SK-N-SH treated with all-trans-retinoic acid at 6 μM for 48 hours (cell line): Measurements from ENCODE around the gene EFEMP1.

Source experiments
- ATAC-seq: fragments of 200-7000 bp; cut with Tn5 transposase; 3 replicates; pipeline ENCODE4 v1.9.1; 2020; ENCODE audit warnings: mild to moderate bottlenecking, moderate library complexity
- ARNTL ChIP-seq: fragments of 450-650 bp; formaldehyde crosslinking; IDR thresholded peaks from 2 replicates; pipeline ENCODE4 v1.5.0; 2020; ENCODE audit warnings: low read depth, mild to moderate bottlenecking, moderate library complexity, borderline replicate concordance
- BACH2 ChIP-seq: fragments of 250-450 bp; sonication (Bioruptor Pico); IDR thresholded peaks from 2 replicates; pipeline ENCODE4 v1.9.0; 2021; ENCODE audit warnings: mild to moderate bottlenecking, borderline replicate concordance
- ISL1 ChIP-seq: fragments of 250-450 bp; sonication (Bioruptor Pico); IDR thresholded peaks from 2 replicates; pipeline ENCODE4 v2.1.2; 2022; ENCODE audit warnings: mild to moderate bottlenecking, moderate library complexity
- OSR1 ChIP-seq: fragments of 250-450 bp; sonication (Bioruptor Pico); IDR thresholded peaks from 2 replicates; pipeline ENCODE4 v1.8.0; 2022; ENCODE audit warnings: moderate library complexity, mild to moderate bottlenecking, inconsistent platforms
- PPARA ChIP-seq: fragments of 250-450 bp; sonication (Bioruptor Pico); IDR thresholded peaks from 2 replicates; pipeline ENCODE4 v1.5.0; 2020; ENCODE audit warnings: mild to moderate bottlenecking, borderline replicate concordance
- RARB ChIP-seq: fragments of 250-450 bp; sonication (Bioruptor Pico); IDR thresholded peaks from 2 replicates; pipeline ENCODE4 v1.8.0; 2021; ENCODE audit warnings: mild to moderate bottlenecking, moderate library complexity
- SNAI2 ChIP-seq: fragments of 250-450 bp; sonication (Bioruptor Pico); IDR thresholded peaks from 2 replicates; pipeline ENCODE4 v1.5.0; 2020; ENCODE audit warnings: mild to moderate bottlenecking, moderate library complexity
- TCF4 ChIP-seq: fragments of 250-450 bp; sonication (Bioruptor Pico); IDR thresholded peaks from 2 replicates; pipeline ENCODE4 v1.8.0; 2021; ENCODE audit warnings: mild to moderate bottlenecking, moderate library complexity, borderline replicate concordance
- TOX ChIP-seq: fragments of 250-450 bp; sonication (Bioruptor Pico); IDR thresholded peaks from 2 replicates; pipeline ENCODE4 v1.8.0; 2021; ENCODE audit warnings: mild to moderate bottlenecking, moderate library complexity, borderline replicate concordance
- ZNF565 ChIP-seq: fragments of 450-650 bp; formaldehyde crosslinking; conservative IDR thresholded peaks from 2 replicates; pipeline ENCODE4 v1.5.0; 2020; ENCODE audit warnings: low read depth, mild to moderate bottlenecking, moderate library complexity
- ZNF70 ChIP-seq: fragments of 450-650 bp; formaldehyde crosslinking; IDR thresholded peaks from 2 replicates; pipeline ENCODE4 v1.5.0; 2020; ENCODE audit warnings: mild to moderate bottlenecking, moderate library complexity
- ZNF8 ChIP-seq: fragments of 450-650 bp; formaldehyde crosslinking; IDR thresholded peaks from 2 replicates; pipeline ENCODE4 v1.5.0; 2020; ENCODE audit warnings: mild to moderate bottlenecking, moderate library complexity
- TF ChIP-seq, protein P1 (sequence below): fragments of 250-450 bp; sonication (Bioruptor Pico); IDR thresholded peaks from 2 replicates; pipeline ENCODE4 v1.8.0; 2020; ENCODE audit warnings: mild to moderate bottlenecking, moderate library complexity, borderline replicate concordance
- TF ChIP-seq, protein P2 (sequence below): fragments of 250-450 bp; sonication (Bioruptor Pico); IDR thresholded peaks from 2 replicates; pipeline ENCODE4 v1.5.1; 2021; ENCODE audit warnings: mild to moderate bottlenecking, moderate library complexity
- TF ChIP-seq, protein P3 (sequence below): fragments of 250-450 bp; sonication (Bioruptor Pico); IDR thresholded peaks from 2 replicates; pipeline ENCODE4 v1.8.0; 2021; ENCODE audit warnings: low read depth, mild to moderate bottlenecking, moderate library complexity, borderline replicate concordance
- TF ChIP-seq, protein P4 (sequence below): fragments of 250-450 bp; sonication (Bioruptor Pico); IDR thresholded peaks from 2 replicates; pipeline ENCODE4 v1.5.0; 2020; ENCODE audit warnings: mild to moderate bottlenecking, moderate library complexity
- TF ChIP-seq, protein P5 (sequence below): fragments of 250-450 bp; sonication (Bioruptor Pico); IDR thresholded peaks from 2 replicates; pipeline ENCODE4 v1.5.1; 2020; ENCODE audit warnings: low read depth, mild to moderate bottlenecking, moderate library complexity

The EFEMP1 gene

DNA sequence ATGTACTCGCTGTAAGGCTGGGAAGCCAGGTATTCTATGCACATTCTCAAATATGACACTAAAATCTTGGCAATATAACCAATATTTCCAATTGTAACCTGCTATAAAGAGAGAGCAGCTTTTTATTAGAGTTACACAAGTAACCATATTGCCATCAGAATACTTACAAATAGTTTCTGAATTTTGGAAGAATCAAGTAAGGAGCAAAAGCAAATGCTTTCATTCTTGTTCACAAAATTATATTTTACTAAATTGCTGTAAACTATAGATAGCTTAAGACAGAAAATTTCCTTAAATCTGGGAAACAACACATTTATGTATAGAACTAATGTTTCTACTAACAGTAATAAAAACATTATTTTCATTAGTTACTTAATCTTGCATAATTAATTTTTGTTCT, 77.2 kb downstream of the EFEMP1 start:
- no peak for TF ChIP-seq ZNF565 (CRISPR knock-in tag)
- TF ChIP-seq TCF4 = no peak
- TF ChIP-seq, protein P1, sequence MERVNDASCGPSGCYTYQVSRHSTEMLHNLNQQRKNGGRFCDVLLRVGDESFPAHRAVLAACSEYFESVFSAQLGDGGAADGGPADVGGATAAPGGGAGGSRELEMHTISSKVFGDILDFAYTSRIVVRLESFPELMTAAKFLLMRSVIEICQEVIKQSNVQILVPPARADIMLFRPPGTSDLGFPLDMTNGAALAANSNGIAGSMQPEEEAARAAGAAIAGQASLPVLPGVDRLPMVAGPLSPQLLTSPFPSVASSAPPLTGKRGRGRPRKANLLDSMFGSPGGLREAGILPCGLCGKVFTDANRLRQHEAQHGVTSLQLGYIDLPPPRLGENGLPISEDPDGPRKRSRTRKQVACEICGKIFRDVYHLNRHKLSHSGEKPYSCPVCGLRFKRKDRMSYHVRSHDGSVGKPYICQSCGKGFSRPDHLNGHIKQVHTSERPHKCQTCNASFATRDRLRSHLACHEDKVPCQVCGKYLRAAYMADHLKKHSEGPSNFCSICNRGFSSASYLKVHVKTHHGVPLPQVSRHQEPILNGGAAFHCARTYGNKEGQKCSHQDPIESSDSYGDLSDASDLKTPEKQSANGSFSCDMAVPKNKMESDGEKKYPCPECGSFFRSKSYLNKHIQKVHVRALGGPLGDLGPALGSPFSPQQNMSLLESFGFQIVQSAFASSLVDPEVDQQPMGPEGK (CRISPR knock-in tag) = no peak
- no peak for TF ChIP-seq ZNF8 (CRISPR knock-in tag)
- TF ChIP-seq, protein P2, sequence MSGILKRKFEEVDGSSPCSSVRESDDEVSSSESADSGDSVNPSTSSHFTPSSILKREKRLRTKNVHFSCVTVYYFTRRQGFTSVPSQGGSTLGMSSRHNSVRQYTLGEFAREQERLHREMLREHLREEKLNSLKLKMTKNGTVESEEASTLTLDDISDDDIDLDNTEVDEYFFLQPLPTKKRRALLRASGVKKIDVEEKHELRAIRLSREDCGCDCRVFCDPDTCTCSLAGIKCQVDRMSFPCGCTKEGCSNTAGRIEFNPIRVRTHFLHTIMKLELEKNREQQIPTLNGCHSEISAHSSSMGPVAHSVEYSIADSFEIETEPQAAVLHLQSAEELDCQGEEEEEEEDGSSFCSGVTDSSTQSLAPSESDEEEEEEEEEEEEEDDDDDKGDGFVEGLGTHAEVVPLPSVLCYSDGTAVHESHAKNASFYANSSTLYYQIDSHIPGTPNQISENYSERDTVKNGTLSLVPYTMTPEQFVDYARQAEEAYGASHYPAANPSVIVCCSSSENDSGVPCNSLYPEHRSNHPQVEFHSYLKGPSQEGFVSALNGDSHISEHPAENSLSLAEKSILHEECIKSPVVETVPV (CRISPR knock-in tag) = no peak
- no peak for TF ChIP-seq RARB (CRISPR knock-in tag)
- TF ChIP-seq PPARA = no peak
- TF ChIP-seq, protein P3, sequence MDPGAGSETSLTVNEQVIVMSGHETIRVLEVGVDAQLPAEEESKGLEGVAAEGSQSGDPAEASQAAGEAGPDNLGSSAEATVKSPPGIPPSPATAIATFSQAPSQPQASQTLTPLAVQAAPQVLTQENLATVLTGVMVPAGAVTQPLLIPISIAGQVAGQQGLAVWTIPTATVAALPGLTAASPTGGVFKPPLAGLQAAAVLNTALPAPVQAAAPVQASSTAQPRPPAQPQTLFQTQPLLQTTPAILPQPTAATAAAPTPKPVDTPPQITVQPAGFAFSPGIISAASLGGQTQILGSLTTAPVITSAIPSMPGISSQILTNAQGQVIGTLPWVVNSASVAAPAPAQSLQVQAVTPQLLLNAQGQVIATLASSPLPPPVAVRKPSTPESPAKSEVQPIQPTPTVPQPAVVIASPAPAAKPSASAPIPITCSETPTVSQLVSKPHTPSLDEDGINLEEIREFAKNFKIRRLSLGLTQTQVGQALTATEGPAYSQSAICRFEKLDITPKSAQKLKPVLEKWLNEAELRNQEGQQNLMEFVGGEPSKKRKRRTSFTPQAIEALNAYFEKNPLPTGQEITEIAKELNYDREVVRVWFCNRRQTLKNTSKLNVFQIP (CRISPR knock-in tag) = no peak
- TF ChIP-seq ZNF70 (CRISPR knock-in tag) = no peak
- TF ChIP-seq, protein P4, sequence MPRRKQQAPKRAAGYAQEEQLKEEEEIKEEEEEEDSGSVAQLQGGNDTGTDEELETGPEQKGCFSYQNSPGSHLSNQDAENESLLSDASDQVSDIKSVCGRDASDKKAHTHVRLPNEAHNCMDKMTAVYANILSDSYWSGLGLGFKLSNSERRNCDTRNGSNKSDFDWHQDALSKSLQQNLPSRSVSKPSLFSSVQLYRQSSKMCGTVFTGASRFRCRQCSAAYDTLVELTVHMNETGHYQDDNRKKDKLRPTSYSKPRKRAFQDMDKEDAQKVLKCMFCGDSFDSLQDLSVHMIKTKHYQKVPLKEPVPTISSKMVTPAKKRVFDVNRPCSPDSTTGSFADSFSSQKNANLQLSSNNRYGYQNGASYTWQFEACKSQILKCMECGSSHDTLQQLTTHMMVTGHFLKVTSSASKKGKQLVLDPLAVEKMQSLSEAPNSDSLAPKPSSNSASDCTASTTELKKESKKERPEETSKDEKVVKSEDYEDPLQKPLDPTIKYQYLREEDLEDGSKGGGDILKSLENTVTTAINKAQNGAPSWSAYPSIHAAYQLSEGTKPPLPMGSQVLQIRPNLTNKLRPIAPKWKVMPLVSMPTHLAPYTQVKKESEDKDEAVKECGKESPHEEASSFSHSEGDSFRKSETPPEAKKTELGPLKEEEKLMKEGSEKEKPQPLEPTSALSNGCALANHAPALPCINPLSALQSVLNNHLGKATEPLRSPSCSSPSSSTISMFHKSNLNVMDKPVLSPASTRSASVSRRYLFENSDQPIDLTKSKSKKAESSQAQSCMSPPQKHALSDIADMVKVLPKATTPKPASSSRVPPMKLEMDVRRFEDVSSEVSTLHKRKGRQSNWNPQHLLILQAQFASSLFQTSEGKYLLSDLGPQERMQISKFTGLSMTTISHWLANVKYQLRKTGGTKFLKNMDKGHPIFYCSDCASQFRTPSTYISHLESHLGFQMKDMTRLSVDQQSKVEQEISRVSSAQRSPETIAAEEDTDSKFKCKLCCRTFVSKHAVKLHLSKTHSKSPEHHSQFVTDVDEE = no peak
- no peak for TF ChIP-seq TOX
- TF ChIP-seq, protein P5, sequence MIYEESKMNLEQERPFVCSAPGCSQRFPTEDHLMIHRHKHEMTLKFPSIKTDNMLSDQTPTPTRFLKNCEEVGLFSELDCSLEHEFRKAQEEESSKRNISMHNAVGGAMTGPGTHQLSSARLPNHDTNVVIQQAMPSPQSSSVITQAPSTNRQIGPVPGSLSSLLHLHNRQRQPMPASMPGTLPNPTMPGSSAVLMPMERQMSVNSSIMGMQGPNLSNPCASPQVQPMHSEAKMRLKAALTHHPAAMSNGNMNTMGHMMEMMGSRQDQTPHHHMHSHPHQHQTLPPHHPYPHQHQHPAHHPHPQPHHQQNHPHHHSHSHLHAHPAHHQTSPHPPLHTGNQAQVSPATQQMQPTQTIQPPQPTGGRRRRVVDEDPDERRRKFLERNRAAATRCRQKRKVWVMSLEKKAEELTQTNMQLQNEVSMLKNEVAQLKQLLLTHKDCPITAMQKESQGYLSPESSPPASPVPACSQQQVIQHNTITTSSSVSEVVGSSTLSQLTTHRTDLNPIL = no peak
- TF ChIP-seq SNAI2 (CRISPR knock-in tag) = no peak
- TF ChIP-seq, all 23 proteins: peak for 0

DNA sequence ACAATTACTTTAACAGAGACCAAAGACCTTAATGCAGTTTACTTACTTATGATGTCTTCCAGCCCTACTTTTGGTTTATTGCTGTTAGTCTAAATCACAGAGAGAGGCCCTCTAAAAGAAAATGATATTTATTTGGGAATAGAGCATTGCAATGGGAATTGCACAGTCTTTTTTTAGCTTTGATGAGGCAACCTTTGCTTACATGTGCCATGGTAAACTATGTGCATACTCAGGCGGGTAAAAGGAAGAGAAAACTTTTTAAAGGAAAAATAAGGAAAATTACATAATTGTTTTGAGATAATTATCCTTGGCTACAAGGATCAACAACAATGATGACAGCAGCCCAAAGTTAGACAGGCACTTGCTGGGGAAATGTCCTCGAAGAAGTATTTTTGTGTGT, 78.6 kb downstream of the EFEMP1 start:
- TF ChIP-seq ARNTL (CRISPR knock-in tag) (no peak), BACH2 (no peak), OSR1 (CRISPR knock-in tag) (no peak), ISL1 (CRISPR knock-in tag) (no peak), ZNF70 (CRISPR knock-in tag) (no peak), TOX (no peak)
- TF ChIP-seq, protein P4 = no peak
- TF ChIP-seq, protein P5 = no peak
- ATAC-seq = no peak

More for the DNA sequence above, 77.2 kb downstream of the EFEMP1 start:
- no peak for ATAC-seq
